Stimulated activated CD4-positive, alpha-beta T cell treated with anti-CD3 and anti-CD28 coated beads, TNF-alpha, amount 100 ng/mL, for 4 hours (primary cell): ENCODE measurements around the gene CCDC178.
"Not testable (repeated sequence)": the region's sequence is repeated elsewhere in the genome, so short reads cannot be mapped to it uniquely, and the experiment has no call there.

Experiments
- DNase-seq, 3 experiments: peaks; one replicate each; pipeline ENCODE4 v3.0.0-alpha.2; 2020; ENCODE audit warnings: low read depth in 3 of 3

Gene CCDC178

GRCh38 chr18:33210575-33211189 lies 229.8 kb downstream of the CCDC178 start:
- no peak for DNase-seq

GRCh38 chr18:33205777-33206176 lies 234.7 kb downstream of the CCDC178 start:
- no peak for DNase-seq

- DNase-seq: no peak
Measured at GRCh38 chr18:33201509-33201926, 239.0 kb downstream of the CCDC178 start.

- no peak for DNase-seq
Measured at GRCh38 chr18:33195795-33196194, 244.7 kb downstream of the CCDC178 start.

GRCh38 chr18:33194793-33195192 lies 245.7 kb downstream of the CCDC178 start:
- no peak for DNase-seq

GRCh38 chr18:33184958-33185357 lies 255.6 kb downstream of the CCDC178 start:
- no peak for DNase-seq

GRCh38 chr18:33184175-33184574 lies 256.3 kb downstream of the CCDC178 start:
- no peak for DNase-seq

- DNase-seq: no peak
Measured at GRCh38 chr18:33183136-33183535, 257.4 kb downstream of the CCDC178 start.

GRCh38 chr18:33181016-33181415 lies 259.5 kb downstream of the CCDC178 start:
- no peak for DNase-seq

- DNase-seq: no peak
Measured at GRCh38 chr18:33169218-33169617, 271.3 kb downstream of the CCDC178 start.

- DNase-seq: not testable (repeated sequence)
Measured at GRCh38 chr18:33164121-33164520, 276.4 kb downstream of the CCDC178 start.

GRCh38 chr18:33161131-33161530 lies 279.4 kb downstream of the CCDC178 start:
- DNase-seq: no peak

- DNase-seq: no peak
Measured at GRCh38 chr18:33159151-33159550, 281.4 kb downstream of the CCDC178 start.

GRCh38 chr18:33157893-33158292 lies 282.6 kb downstream of the CCDC178 start:
- no peak for DNase-seq

GRCh38 chr18:33156906-33157470 lies 283.5 kb downstream of the CCDC178 start:
- DNase-seq: no peak

GRCh38 chr18:33154049-33154448 lies 286.5 kb downstream of the CCDC178 start:
- DNase-seq: no peak

- no peak for DNase-seq
Measured at GRCh38 chr18:33152376-33152775, 288.1 kb downstream of the CCDC178 start.

- not testable (repeated sequence) for DNase-seq
Measured at GRCh38 chr18:33147811-33148210, 292.7 kb downstream of the CCDC178 start.

GRCh38 chr18:33146014-33146413 lies 294.5 kb downstream of the CCDC178 start:
- no peak for DNase-seq

GRCh38 chr18:33135951-33136660 lies 304.4 kb downstream of the CCDC178 start:
- no peak for DNase-seq

- no peak for DNase-seq
Measured at GRCh38 chr18:33132657-33133056, 307.9 kb downstream of the CCDC178 start.

GRCh38 chr18:33128581-33128980 lies 311.9 kb downstream of the CCDC178 start:
- DNase-seq: no peak

- no peak for DNase-seq
Measured at GRCh38 chr18:33123862-33124518, 316.5 kb downstream of the CCDC178 start.
